ENCODE results near the gene SMIM9. TPM values are rescaled to one million over a fixed set of nuclear protein-coding genes. Genes with fewer than 3 reads are reported as not detected.

Gene SMIM9
- total RNA-seq, 4 donors from 2014 or later, result not detected

DNA sequence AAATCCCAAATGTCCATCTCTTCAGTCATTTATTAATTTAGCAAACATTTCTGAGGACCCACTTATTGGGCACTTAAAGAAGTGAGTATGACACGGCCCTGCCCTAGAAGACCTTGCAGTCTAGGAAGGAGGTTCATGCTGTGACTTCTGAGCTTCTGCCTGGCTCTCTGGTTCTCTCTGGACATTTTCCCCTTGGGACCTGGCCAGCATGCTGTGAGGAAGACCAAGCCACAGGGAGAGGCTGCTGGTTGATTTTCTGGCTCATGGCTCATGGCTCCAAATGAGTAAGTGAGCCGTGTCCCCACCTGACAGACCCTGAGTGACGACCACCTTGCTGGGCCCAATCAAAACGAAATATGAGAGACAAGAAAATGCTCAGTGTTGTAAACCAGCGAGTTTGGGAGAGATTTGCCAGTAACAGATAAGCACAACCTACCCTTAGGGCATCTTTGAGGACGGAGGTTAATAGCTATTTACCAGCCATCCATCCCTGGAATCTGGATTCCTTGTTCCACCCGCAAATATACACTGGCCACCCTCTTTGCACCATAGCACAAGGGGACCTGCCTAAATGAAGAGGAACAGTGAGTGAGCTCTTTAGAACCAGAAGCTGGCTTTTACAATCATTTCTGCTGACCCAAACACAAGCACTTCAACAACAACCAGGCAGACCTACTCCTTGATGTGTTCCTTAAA is 30.1 kb downstream of the SMIM9 start:
- peak overlapping the region; percentile 64 for H3K4me3 ChIP-seq
- no peaks in the 10 kb centered on the region for H3K9me3 ChIP-seq
- DNase-seq (ENCODE audit: low spot score in 2 of 2), result no peak
- TF ChIP-seq, protein P1, sequence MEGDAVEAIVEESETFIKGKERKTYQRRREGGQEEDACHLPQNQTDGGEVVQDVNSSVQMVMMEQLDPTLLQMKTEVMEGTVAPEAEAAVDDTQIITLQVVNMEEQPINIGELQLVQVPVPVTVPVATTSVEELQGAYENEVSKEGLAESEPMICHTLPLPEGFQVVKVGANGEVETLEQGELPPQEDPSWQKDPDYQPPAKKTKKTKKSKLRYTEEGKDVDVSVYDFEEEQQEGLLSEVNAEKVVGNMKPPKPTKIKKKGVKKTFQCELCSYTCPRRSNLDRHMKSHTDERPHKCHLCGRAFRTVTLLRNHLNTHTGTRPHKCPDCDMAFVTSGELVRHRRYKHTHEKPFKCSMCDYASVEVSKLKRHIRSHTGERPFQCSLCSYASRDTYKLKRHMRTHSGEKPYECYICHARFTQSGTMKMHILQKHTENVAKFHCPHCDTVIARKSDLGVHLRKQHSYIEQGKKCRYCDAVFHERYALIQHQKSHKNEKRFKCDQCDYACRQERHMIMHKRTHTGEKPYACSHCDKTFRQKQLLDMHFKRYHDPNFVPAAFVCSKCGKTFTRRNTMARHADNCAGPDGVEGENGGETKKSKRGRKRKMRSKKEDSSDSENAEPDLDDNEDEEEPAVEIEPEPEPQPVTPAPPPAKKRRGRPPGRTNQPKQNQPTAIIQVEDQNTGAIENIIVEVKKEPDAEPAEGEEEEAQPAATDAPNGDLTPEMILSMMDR (IDR thresholded peaks at IDR 0.05), result no peak
- TF ChIP-seq EP300 (IDR thresholded peaks at IDR 0.05), result no peak
- no peak for TF ChIP-seq POLR2AphosphoS5 (IDR thresholded peaks at IDR 0.05)
- TF ChIP-seq POLR2A (IDR thresholded peaks at IDR 0.05), result no peak
- 45% methylated on average over 7 of the region's 7 CpGs for WGBS
- no peaks in the 10 kb centered on the region for H3K27me3 ChIP-seq
- no peaks in the 10 kb centered on the region for H3K36me3 ChIP-seq
- peak overlapping the region; percentile 56 for H3K27ac ChIP-seq
- peaks cover 19% of the 10 kb centered on the region for H3K4me1 ChIP-seq

DNA sequence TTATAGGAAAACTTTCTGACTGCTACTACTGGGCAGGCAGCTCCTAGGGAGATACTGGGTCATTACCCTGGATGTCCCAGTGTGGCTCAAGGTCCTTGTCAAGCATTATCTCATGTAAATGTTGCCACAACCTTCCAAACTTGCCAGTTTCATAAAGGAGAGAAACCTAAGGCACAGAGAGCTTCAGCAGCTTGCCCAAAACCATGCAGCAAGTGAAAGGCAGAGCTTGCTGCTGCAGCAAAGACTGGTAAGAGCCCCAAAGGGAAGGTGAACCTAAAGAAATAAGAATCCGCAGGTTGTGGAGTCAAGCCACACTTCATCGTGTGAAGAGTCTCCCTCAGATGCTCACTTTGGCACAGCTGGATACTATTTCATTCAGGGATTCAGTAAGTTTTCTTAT is 31.5 kb downstream of the SMIM9 start:
- H3K4me3 ChIP-seq, result no peak overlapping the region
- no peak overlapping the region for H3K27ac ChIP-seq
- no peaks in the 10 kb centered on the region for H3K9me3 ChIP-seq
- H3K36me3 ChIP-seq, result no peaks in the 10 kb centered on the region
- H3K4me1 ChIP-seq, result peaks cover 19% of the 10 kb centered on the region
- H3K27me3 ChIP-seq, result no peaks in the 10 kb centered on the region
- TF ChIP-seq POLR2A (IDR thresholded peaks at IDR 0.05) (no peak), EP300 (IDR thresholded peaks at IDR 0.05) (no peak), POLR2AphosphoS5 (IDR thresholded peaks at IDR 0.05) (no peak)
- TF ChIP-seq, protein P1 (IDR thresholded peaks at IDR 0.05), result no peak
- 65% methylated on average over 2 of the region's 2 CpGs for WGBS
- DNase-seq (ENCODE audit: low spot score in 2 of 2), result no peak

DNA sequence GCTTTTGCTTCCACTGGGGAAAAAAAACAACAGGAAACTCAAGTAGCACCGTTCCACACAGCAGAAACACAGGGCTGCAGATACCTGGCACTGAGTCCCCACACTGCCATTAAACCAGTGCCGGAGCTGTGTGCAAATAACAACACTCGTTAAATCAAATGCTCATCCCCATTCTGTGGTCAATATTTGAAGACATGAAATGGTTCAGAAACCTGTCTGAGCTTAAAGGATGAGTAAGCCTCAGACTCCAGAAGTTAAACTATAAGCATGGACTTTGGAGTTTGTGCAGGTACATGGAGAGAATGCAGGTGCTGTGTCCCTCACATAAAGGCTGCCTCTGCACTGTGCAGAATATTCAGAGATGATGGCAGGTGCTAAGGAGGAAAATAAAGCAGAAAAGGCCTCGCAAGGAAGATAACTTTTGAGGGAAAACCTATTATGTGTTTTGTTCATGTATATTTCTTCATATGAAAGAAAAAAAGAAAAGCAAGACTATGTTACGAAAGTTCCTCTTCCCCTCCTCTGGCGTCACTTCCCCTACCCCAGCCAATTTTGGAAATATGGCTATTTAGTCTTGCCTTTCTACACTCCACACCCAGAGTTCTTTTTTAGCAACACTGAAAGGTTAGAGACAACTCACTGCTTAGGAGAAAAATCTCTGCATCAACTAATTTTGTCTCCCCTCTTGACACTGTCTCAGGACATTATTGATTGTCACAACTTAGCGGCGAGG is 33.8 kb downstream of the SMIM9 start:
- H3K27me3 ChIP-seq, result no peaks in the 10 kb centered on the region
- no peak overlapping the region for H3K27ac ChIP-seq
- no peaks in the 10 kb centered on the region for H3K36me3 ChIP-seq
- TF ChIP-seq EP300 (IDR thresholded peaks at IDR 0.05), result no peak
- TF ChIP-seq, protein P1 (IDR thresholded peaks at IDR 0.05), result no peak
- TF ChIP-seq POLR2AphosphoS5 (IDR thresholded peaks at IDR 0.05), result no peak
- TF ChIP-seq POLR2A (IDR thresholded peaks at IDR 0.05), result no peak
- H3K4me3 ChIP-seq, result no peak overlapping the region
- 79% methylated on average over 8 of the region's 8 CpGs for WGBS
- peaks cover 15% of the 10 kb centered on the region for H3K4me1 ChIP-seq
- no peak for DNase-seq (ENCODE audit: low spot score in 2 of 2)
- H3K9me3 ChIP-seq, result no peaks in the 10 kb centered on the region

DNA sequence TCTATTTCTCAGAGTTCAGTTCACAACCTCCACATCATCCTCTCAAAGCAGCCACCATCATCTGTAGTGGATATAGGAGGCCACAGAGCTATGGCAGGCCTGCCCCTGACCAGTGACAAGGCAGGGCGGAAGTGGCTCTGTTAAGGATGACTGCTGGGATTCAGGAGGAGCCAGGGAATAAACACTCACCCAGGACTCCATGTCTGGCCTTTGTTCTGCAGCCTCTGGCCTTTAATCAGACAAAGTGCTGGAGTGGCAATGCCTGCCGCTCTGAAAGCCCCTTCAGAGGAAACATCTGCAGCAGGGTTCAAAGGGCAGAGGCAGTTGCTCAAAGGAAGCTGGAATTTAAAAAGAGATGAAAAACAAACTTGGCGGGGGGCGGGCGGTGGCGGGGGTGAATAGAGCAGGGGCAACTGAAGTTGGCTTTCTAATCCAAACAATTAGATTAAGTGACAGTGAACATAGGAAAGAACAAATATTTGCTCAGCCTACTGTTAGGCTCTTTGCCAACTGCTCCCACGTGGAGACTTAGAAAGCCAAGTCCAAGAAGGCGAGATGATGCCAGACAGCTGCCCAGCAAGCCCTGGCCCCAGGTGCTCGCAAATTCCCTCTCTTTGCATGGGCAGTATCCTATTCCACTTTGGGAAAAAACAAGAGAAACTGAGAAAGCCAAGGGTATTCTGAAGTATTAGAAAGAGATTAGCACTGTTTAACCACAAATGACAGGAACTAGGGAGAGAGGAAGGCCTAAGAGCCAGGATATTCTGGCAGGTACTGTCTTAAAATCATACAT is 34.7 kb downstream of the SMIM9 start:
- DNase-seq (ENCODE audit: low spot score in 2 of 2), result no peak
- Histone ChIP-seq H3K9me3 (no peaks in the 10 kb centered on the region), H3K4me1 (peaks cover 14% of the 10 kb centered on the region), H3K27me3 (no peaks in the 10 kb centered on the region), H3K36me3 (no peaks in the 10 kb centered on the region), H3K27ac (no peak overlapping the region), H3K4me3 (no peak overlapping the region)
- TF ChIP-seq, protein P1 (IDR thresholded peaks at IDR 0.05), result no peak
- no peak for TF ChIP-seq EP300 (IDR thresholded peaks at IDR 0.05)
- TF ChIP-seq POLR2AphosphoS5 (IDR thresholded peaks at IDR 0.05), result no peak
- TF ChIP-seq POLR2A (IDR thresholded peaks at IDR 0.05), result no peak
- 61% methylated on average over 9 of the region's 9 CpGs for WGBS

DNA sequence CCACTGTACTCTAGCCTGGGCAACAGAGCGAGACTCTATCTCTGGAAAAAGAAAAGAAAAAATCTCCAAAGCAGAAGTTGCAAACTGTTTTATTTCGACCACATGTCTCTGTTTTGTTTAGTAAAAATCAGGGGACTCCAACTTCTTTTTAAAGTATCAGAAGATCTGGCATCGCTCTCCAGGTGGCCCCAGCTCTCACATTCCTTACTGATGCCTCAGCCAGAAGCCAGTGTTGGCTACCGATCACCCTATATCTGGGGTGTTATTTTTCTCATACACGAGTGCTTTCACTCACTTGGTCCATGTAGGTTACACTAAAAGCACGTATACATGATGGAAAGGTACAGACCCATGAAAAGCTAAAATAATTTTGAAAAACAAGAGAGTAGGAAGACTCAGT is 37.5 kb downstream of the SMIM9 start:
- TF ChIP-seq, protein P1 (IDR thresholded peaks at IDR 0.05), result no peak
- TF ChIP-seq POLR2AphosphoS5 (IDR thresholded peaks at IDR 0.05) (no peak), POLR2A (IDR thresholded peaks at IDR 0.05) (no peak), EP300 (IDR thresholded peaks at IDR 0.05) (no peak)
- Histone ChIP-seq H3K27ac (no peak overlapping the region), H3K36me3 (no peaks in the 10 kb centered on the region), H3K4me3 (no peak overlapping the region), H3K27me3 (no peaks in the 10 kb centered on the region), H3K9me3 (no peaks in the 10 kb centered on the region), H3K4me1 (peaks cover 7% of the 10 kb centered on the region)
- no peak for DNase-seq (ENCODE audit: low spot score in 2 of 2)
- WGBS, result 74% methylated on average over 6 of the region's 6 CpGs

Measured in suprapubic skin (tissue), 4 donors.